H9 (cell line): ENCODE measurements around the gene UBA1. TPM values are rescaled to one million over a fixed set of nuclear protein-coding genes. Genes with fewer than 3 reads are reported as not detected.

Source experiments
- DNase-seq: peaks from one replicate; pipeline ENCODE4 v3.0.0-alpha.2; 2017
- H2AFZ ChIP-seq: one replicate; pipeline ENCODE4 v1.6.1; 2013; ENCODE audit warnings: mild to moderate bottlenecking, low read length, control low read depth, moderate library complexity
- H2AK5ac ChIP-seq: 2 replicates; pipeline ENCODE4 v1.6.1; 2013; ENCODE audit warnings: low read length, control low read depth, mixed read lengths; ENCODE audit not compliant: insufficient read length
- H2BK120ac ChIP-seq: one replicate; pipeline ENCODE4 v1.6.1; 2013; ENCODE audit warnings: low read depth, mild to moderate bottlenecking, low read length, control low read depth, inconsistent platforms; ENCODE audit not compliant: poor library complexity, severe bottlenecking
- H2BK12ac ChIP-seq: 2 replicates; pipeline ENCODE4 v1.6.1; 2013; ENCODE audit warnings: low read length, control low read depth, mixed read lengths, low read depth; ENCODE audit not compliant: insufficient read length
- H2BK15ac ChIP-seq: 2 replicates; pipeline ENCODE4 v1.6.1; 2013; ENCODE audit warnings: low read depth, low read length, control low read depth
- H2BK20ac ChIP-seq: one replicate; pipeline ENCODE4 v1.6.1; 2013; ENCODE audit warnings: low read depth, mild to moderate bottlenecking, low read length, control low read depth, inconsistent platforms; ENCODE audit not compliant: poor library complexity, severe bottlenecking
- H2BK5ac ChIP-seq: 2 replicates; pipeline ENCODE4 v1.6.1; 2013; ENCODE audit warnings: low read length, control low read depth, mixed read lengths; ENCODE audit not compliant: insufficient read length
- H3K14ac ChIP-seq: 2 replicates; pipeline ENCODE4 v1.6.1; 2013; ENCODE audit warnings: low read length, control low read depth; ENCODE audit not compliant: insufficient read depth
- H3K18ac ChIP-seq: 2 replicates; pipeline ENCODE4 v1.6.1; 2013; ENCODE audit warnings: low read depth, mild to moderate bottlenecking, mixed read lengths, low read length, control low read depth; ENCODE audit not compliant: insufficient read length
- H3K23ac ChIP-seq: 2 replicates; pipeline ENCODE4 v1.6.1; 2013; ENCODE audit warnings: low read length, control low read depth, mixed read lengths, low read depth; ENCODE audit not compliant: insufficient read length
- H3K23me2 ChIP-seq: 2 replicates; pipeline ENCODE4 v1.6.1; 2013; ENCODE audit warnings: low read depth, mild to moderate bottlenecking, mixed read lengths, low read length, control low read depth; ENCODE audit not compliant: insufficient read length, poor library complexity, severe bottlenecking
- H3K27ac ChIP-seq: 2 replicates; pipeline ENCODE4 v1.5.1; 2013; ENCODE audit warnings: low read length, control low read depth, mixed read lengths, low read depth; ENCODE audit not compliant: insufficient read length
- H3K27me3 ChIP-seq: 2 replicates; pipeline ENCODE4 v1.6.1; 2013; ENCODE audit warnings: low read length, control low read depth, inconsistent platforms; ENCODE audit not compliant: insufficient read depth
- H3K4ac ChIP-seq: 2 replicates; pipeline ENCODE4 v1.6.1; 2013; ENCODE audit warnings: low read depth, mild to moderate bottlenecking, control low read depth, inconsistent platforms, low read length, moderate library complexity
- H3K4me1 ChIP-seq: 2 replicates; pipeline ENCODE4 v1.6.1; 2013; ENCODE audit warnings: low read length, control low read depth, inconsistent platforms; ENCODE audit not compliant: insufficient read depth
- H3K4me2 ChIP-seq: 2 replicates; pipeline ENCODE4 v1.6.1; 2013; ENCODE audit warnings: low read length, control low read depth, mixed read lengths; ENCODE audit not compliant: insufficient read length, insufficient read depth
- H3K56ac ChIP-seq: 2 replicates; pipeline ENCODE4 v1.6.1; 2013; ENCODE audit warnings: low read depth, mild to moderate bottlenecking, mixed read lengths, low read length, control low read depth; ENCODE audit not compliant: insufficient read length
- H3K79me1 ChIP-seq: 2 replicates; pipeline ENCODE4 v1.6.1; 2013; ENCODE audit warnings: low read depth, mild to moderate bottlenecking, moderate library complexity, low read length, control low read depth, inconsistent platforms; ENCODE audit not compliant: insufficient read depth, poor library complexity, severe bottlenecking
- H3K79me2 ChIP-seq: 2 replicates; pipeline ENCODE4 v1.6.1; 2013; ENCODE audit warnings: low read length, control low read depth, inconsistent platforms; ENCODE audit not compliant: insufficient read depth
- H3K9ac ChIP-seq: 2 replicates; pipeline ENCODE4 v1.6.1; 2013; ENCODE audit warnings: low read length, control low read depth, mixed read lengths; ENCODE audit not compliant: insufficient read length; ENCODE audit errors: extremely low read depth
- H3K9me3 ChIP-seq: one replicate; pipeline ENCODE4 v1.6.1; 2013; ENCODE audit warnings: low read depth, low read length, inconsistent platforms; ENCODE audit not compliant: control insufficient read depth
- H3T11ph ChIP-seq: one replicate; pipeline ENCODE4 v1.6.1; 2013; ENCODE audit warnings: mild to moderate bottlenecking, low read length, control low read depth, inconsistent platforms
- H4K20me1 ChIP-seq: one replicate; pipeline ENCODE4 v1.6.1; 2013; ENCODE audit not compliant: control insufficient read depth, insufficient read length, insufficient read depth
- H4K5ac ChIP-seq: 2 replicates; pipeline ENCODE4 v1.6.1; 2013; ENCODE audit warnings: low read depth, mild to moderate bottlenecking, mixed read lengths, low read length, control low read depth; ENCODE audit not compliant: insufficient read length
- H4K8ac ChIP-seq: replicated peaks from 2 replicates; pipeline ENCODE4 v1.6.1; 2013; ENCODE audit warnings: low read length, control low read depth, mixed read lengths, low read depth; ENCODE audit not compliant: insufficient read length
- H4K91ac ChIP-seq: 2 replicates; pipeline ENCODE4 v1.6.1; 2013; ENCODE audit warnings: low read depth, mild to moderate bottlenecking, moderate library complexity, mixed read lengths, low read length, control low read depth; ENCODE audit not compliant: insufficient read length
- H3K27ac Mint-ChIP-seq, 3 experiments: 2 replicates in 2 of 3; 3 replicates in 1 of 3; pipeline ENCODE4 v1.8.0; 2020 to 2021; ENCODE audit warnings: mixed read lengths in 3 of 3, mild to moderate bottlenecking in 1 of 3, moderate library complexity in 1 of 3
- H3K27me3 Mint-ChIP-seq: 2 replicates; pipeline ENCODE4 v1.8.0; 2021; ENCODE audit warnings: low read depth, mild to moderate bottlenecking, moderate library complexity, mixed read lengths
- H3K36me3 Mint-ChIP-seq, 3 experiments: 2 replicates in 2 of 3; 3 replicates in 1 of 3; pipeline ENCODE4 v1.8.0; 2020 to 2021; ENCODE audit warnings: low read depth in 3 of 3, mixed read lengths in 3 of 3; ENCODE audit not compliant: insufficient read depth in 1 of 3
- H3K4me1 Mint-ChIP-seq, 2 experiments: 2 replicates each; pipeline ENCODE4 v1.8.0; 2020; ENCODE audit warnings: mixed read lengths in 2 of 2
- H3K4me3 Mint-ChIP-seq, 2 experiments: 2 replicates in 1 of 2; 3 replicates in 1 of 2; pipeline ENCODE4 v1.8.0; 2020 to 2021; ENCODE audit warnings: mild to moderate bottlenecking in 2 of 2, mixed read lengths in 2 of 2, moderate library complexity in 1 of 2
- H3K9me3 Mint-ChIP-seq, 2 experiments: 2 replicates in 1 of 2; 3 replicates in 1 of 2; pipeline ENCODE4 v1.8.0; 2020; ENCODE audit warnings: mild to moderate bottlenecking in 2 of 2, mixed read lengths in 2 of 2, moderate library complexity in 1 of 2
- CTCF ChIP-seq: fragments of 200-600 bp; sonication (generic); conservative IDR thresholded peaks from 3 replicates; pipeline ENCODE4 v1.8.0; 2021; ENCODE audit warnings: antibody characterized with exemption, mild to moderate bottlenecking
- WGBS: extraction: QIAGEN DNeasy Blood & Tissue Kit; methylation state at CpG from one replicate; pipeline ENCODE4 v1.1.7; 2013; ENCODE audit warnings: missing lambda C conversion rate, low lambda C conversion rate, mixed read lengths; ENCODE audit not compliant: insufficient read length; ENCODE audit errors: extremely low coverage; 5-methylcytosine and 5-hydroxymethylcytosine counted together
- total RNA-seq: library from RNA; stranded (reverse); gene quantifications from 2 replicates; pipeline ENCODE4 v1.2.1, GENCODE V29; 2021

UBA1 gene
- total RNA-seq, 1 experiment from 2014 or later: 427 TPM

- H3K4me1 ChIP-seq: peaks cover 4% of the 10 kb centered on the region; the same call in 1 of the 2 replicates
- H3K4ac ChIP-seq: no peak overlapping the region
- peaks cover 17% of the 10 kb centered on the region; the same call in 1 of the 2 replicates for H3K79me2 ChIP-seq
- Mint-ChIP-seq H3K4me3 (no peak overlapping the region), H3K27ac (no peak overlapping the region; a peak in 1 of 7 replicates), H3K4me1 (peaks cover 11% of the 10 kb centered on the region in 2 experiments), H3K36me3 (peaks cover 77 to 90% (median 86%) of the 10 kb centered on the region in 3 experiments), H3K27me3 (no peaks in the 10 kb centered on the region; the same call in 1 of the 2 replicates), H3K9me3 (no peaks in the 10 kb centered on the region; a peak in 1 of 5 replicates)
- H2AK5ac ChIP-seq: no peak overlapping the region
- H3K9ac ChIP-seq: no peak overlapping the region
- DNase-seq: no peak
- no peak overlapping the region for H4K5ac ChIP-seq
- H3K14ac ChIP-seq: no peak overlapping the region
- no peaks in the 10 kb centered on the region for H3K27me3 ChIP-seq
- H3T11ph ChIP-seq: no peak overlapping the region
- H3K27ac ChIP-seq: no peak overlapping the region
- no peak overlapping the region for H3K56ac ChIP-seq
- H3K23me2 ChIP-seq: peaks cover 3% of the 10 kb centered on the region
- H4K20me1 ChIP-seq: peaks cover 2% of the 10 kb centered on the region
- H3K23ac ChIP-seq: no peak overlapping the region
- no peak overlapping the region for H2AFZ ChIP-seq
- WGBS: no CpG with 5 or more reads among the region's 4 CpGs
- no peak overlapping the region for H2BK15ac ChIP-seq
- no peak overlapping the region for H2BK12ac ChIP-seq
- peaks cover 5% of the 10 kb centered on the region for H3K79me1 ChIP-seq
- H2BK5ac ChIP-seq: no peak overlapping the region
- H3K18ac ChIP-seq: no peak overlapping the region
- no peaks in the 10 kb centered on the region for H3K9me3 ChIP-seq
- H4K8ac ChIP-seq: no peak overlapping the region
- H2BK120ac ChIP-seq: no peak overlapping the region
- no peak for TF ChIP-seq CTCF
- no peak overlapping the region for H4K91ac ChIP-seq
- no peak overlapping the region for H3K4me2 ChIP-seq
- no peak overlapping the region for H2BK20ac ChIP-seq
These were observed 31.3 kb downstream of the UBA1 start for GRCh38 chrX:47224896-47225290.
